ENCODE data around the gene TMEM150B. TPM values are rescaled to one million over a fixed set of nuclear protein-coding genes. Genes with fewer than 3 reads are reported as not detected.
"Not testable (repeated sequence)": the region's sequence is repeated elsewhere in the genome, so short reads cannot be mapped to it uniquely, and the experiment has no call there.

Gene TMEM150B
- total and polyA plus RNA-seq, 12 donors, result 0.38 to 6.5 (median 0.61) TPM; not detected in 4

- Histone ChIP-seq H3K27me3 (no peaks in the 10 kb centered on the region), H3K27ac (peak overlapping the region; percentile 21 to 93 (median 87)), H3K4me1 (peaks cover 7 to 24% (median 19%) of the 10 kb centered on the region in 9 donors), H3K4me3 (peak overlapping the region; percentile 33 to 92 (median 72)), H3K36me3 (peaks cover 0 to 26% (median 7%) of the 10 kb centered on the region in 9 donors), H3K9me3 (no peaks in the 10 kb centered on the region)
- TF ChIP-seq, protein P1, sequence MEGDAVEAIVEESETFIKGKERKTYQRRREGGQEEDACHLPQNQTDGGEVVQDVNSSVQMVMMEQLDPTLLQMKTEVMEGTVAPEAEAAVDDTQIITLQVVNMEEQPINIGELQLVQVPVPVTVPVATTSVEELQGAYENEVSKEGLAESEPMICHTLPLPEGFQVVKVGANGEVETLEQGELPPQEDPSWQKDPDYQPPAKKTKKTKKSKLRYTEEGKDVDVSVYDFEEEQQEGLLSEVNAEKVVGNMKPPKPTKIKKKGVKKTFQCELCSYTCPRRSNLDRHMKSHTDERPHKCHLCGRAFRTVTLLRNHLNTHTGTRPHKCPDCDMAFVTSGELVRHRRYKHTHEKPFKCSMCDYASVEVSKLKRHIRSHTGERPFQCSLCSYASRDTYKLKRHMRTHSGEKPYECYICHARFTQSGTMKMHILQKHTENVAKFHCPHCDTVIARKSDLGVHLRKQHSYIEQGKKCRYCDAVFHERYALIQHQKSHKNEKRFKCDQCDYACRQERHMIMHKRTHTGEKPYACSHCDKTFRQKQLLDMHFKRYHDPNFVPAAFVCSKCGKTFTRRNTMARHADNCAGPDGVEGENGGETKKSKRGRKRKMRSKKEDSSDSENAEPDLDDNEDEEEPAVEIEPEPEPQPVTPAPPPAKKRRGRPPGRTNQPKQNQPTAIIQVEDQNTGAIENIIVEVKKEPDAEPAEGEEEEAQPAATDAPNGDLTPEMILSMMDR (IDR thresholded peaks at IDR 0.05), result no peak
- intact Hi-C loops (cut with DNase I), result loop anchor here in 4 of 10 donors (1.0 to 5.0 kb wide), 4 partner anchors 38 to 45 kb away; partner anchors contain the start of genes RPL28 (in 3 of the 4) and TMEM238 (in 1 of the 4)
- 3 to 5% methylated on average over 17 to 44 of the region's 44 CpGs for WGBS, 2 donors
- ATAC-seq (peak in 2 of 8 donors; percentile 0 to 1), DNase-seq (no peak)
Observed at GRCh38 chr19:55339889-55340783, 15.0 kb upstream of the TMEM150B start.

DNA sequence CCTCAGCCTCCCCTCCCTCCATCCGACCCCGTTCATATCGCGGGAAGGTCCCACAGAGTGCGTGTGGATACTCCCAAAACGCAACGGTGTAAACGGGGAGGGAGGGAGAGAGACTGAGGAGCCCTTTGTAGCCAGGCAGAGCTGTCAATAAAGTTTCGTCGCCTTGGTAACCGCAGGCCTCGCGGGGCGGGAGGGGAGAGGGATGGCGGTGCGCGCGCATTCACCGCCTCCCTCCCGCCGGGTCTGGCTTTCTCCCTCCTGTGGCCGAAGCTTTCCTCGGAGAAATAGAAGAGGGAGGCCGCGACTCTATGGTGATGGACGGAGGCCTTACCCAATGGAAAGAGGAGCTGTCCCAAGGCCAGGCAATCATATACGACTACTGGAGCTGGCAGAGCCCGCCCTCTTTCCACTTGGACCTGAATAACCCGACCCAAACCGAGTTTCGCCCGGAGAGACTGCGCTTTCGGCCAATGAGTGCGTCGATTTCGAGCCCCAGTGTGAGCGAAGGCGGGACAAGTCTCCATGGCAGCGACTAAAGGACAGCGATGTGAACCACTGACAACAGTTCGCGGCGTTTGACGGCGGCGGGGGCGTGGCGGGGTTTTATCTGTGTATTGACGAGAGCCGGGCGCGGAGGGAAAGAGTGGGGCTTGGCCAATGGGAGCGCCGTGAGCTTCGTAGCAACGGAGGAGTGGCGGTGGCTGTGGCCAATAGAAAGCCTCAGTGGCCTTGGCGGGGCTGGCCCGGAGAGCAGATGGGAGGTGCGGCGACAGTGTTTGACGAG lies 14.2 kb upstream of the TMEM150B start, which contains the start of gene KMT5C:
TSS of gene KMT5C (plus strand) at position 772 of the 784 bp plus-strand sequence. CDS start 2,061 bp downstream, outside the sequence.
- H3K27ac ChIP-seq, result peak within 1 kb of the TSS; percentile 65 to 95 (median 90)
- peaks cover 0 to 24% (median 7%) of the 10 kb centered on the region in 9 donors for H3K36me3 ChIP-seq
- TF ChIP-seq, protein P1 (IDR thresholded peaks at IDR 0.05), result peak in 8 of 9 donors; percentile 26 to 68 (median 50)
- H3K4me3 ChIP-seq, result peak within 1 kb of the TSS; percentile 33 to 92 (median 72)
- DNase-seq, result peak; percentile 100
- WGBS, 2 donors, result 0% methylated on average over 63 of the region's 63 CpGs
- ATAC-seq, result peak; percentile 91 to 97 (median 95)
- no peaks in the 10 kb centered on the region for H3K9me3 ChIP-seq
- peaks cover 0 to 7% (median 0%) of the 10 kb centered on the region in 7 donors for H3K27me3 ChIP-seq
- peaks cover 7 to 24% (median 19%) of the 10 kb centered on the region in 9 donors for H3K4me1 ChIP-seq
- intact Hi-C loops (cut with DNase I), result loop anchor here in 4 of 10 donors (1.0 to 5.0 kb wide), 3 partner anchors 37 to 46 kb away; partner anchors contain the start of genes RPL28 (in 3 of the 4) and TMEM238 (in 1 of the 4)

DNA sequence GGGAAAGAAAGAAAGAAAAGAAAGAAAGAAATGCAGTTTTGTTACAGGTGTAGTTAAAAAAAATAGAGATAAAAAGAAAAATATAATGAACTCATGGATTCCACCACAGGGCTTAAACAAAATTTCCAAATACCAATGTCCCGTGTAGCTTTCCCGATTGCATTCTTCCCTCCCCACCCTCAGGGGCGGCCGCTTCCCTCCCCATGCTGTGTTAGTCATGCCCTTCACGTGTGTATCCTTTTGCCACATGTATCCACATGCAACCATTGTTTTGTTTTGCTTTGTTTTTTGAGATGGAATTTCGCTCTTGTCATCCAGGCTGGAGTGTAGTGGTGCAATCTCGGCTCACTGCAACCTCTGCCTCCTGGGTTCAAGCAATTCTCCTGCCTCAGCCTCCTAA lies 11.0 kb upstream of the TMEM150B start:
- Histone ChIP-seq H3K36me3 (no peaks in the 10 kb centered on the region), H3K27ac (no peak overlapping the region), H3K27me3 (peaks cover 0 to 10% (median 0%) of the 10 kb centered on the region in 7 donors), H3K4me1 (peaks cover 5 to 22% (median 14%) of the 10 kb centered on the region in 9 donors), H3K9me3 (no peaks in the 10 kb centered on the region), H3K4me3 (no peak overlapping the region)
- TF ChIP-seq, protein P1 (IDR thresholded peaks at IDR 0.05), result no peak
- intact Hi-C loops (cut with DNase I), result loop anchor here in 3 of 10 donors (5.0 kb wide), 1 partner anchor 34 kb away; no protein-coding TSS in a partner anchor
- ATAC-seq, result no peak
- no peak for DNase-seq
- WGBS, 2 donors, result 79 to 85% methylated on average over 7 of the region's 7 CpGs

DNA sequence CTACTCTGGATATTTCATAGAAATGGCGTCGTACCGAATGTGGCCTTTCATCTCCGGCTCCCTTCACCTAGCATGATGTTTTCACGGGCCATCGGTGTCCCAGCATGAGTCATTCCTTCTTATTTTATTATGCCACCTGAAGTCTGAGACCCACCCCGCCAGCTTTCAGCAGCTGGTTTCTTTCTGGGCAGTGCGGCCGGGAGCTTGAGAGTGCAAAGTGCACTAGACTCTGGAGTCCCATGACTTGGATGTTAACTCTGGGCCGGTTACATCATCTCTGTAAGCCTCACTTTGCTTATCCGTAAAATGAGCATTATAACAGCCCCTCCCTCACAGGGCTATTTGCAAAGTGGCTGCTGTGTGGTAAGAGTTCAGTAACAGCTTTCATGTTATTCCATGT lies 8.7 kb upstream of the TMEM150B start:
- ATAC-seq (no peak), DNase-seq (no peak)
- TF ChIP-seq, protein P1 (IDR thresholded peaks at IDR 0.05), result no peak
- WGBS, 2 donors, result 82% methylated on average over 11 of the region's 11 CpGs
- Histone ChIP-seq H3K36me3 (no peaks in the 10 kb centered on the region), H3K4me3 (no peak overlapping the region), H3K27ac (no peak overlapping the region), H3K4me1 (peaks cover 3 to 17% (median 5%) of the 10 kb centered on the region in 9 donors), H3K27me3 (peaks cover 0 to 17% (median 0%) of the 10 kb centered on the region in 7 donors), H3K9me3 (no peaks in the 10 kb centered on the region)
- intact Hi-C loops (cut with DNase I), result no loop called here

DNA sequence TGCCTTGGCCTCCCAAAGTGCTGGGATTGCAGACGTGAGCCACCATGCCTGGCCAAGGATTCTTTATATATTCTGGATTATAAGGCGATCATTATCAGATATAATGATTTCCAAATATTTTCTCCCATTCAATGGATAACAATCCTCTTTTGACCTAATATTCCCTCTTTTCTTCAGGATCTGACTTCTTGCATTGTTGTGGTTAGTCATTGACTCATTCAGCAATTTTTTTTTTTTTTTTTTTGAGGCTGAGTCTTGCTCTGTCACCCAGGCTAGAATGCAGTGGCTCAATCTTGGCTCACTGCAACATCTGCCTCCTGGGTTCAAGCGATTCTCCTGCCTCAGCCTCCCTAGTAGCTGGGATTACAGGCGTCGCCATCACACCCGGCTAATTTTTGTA lies 4.7 kb upstream of the TMEM150B start:
- DNase-seq; H3K9me3 ChIP-seq; H3K4me3 ChIP-seq; H3K27ac ChIP-seq; ATAC-seq; intact Hi-C loops (cut with DNase I); H3K36me3 ChIP-seq: not testable (repeated sequence)
- Histone ChIP-seq H3K4me1 (peaks cover 0 to 16% (median 0%) of the 10 kb centered on the region in 9 donors), H3K27me3 (peaks cover 0 to 15% (median 0%) of the 10 kb centered on the region in 7 donors)
- 87 to 89% methylated on average over 6 of the region's 6 CpGs for WGBS, 2 donors

DNA sequence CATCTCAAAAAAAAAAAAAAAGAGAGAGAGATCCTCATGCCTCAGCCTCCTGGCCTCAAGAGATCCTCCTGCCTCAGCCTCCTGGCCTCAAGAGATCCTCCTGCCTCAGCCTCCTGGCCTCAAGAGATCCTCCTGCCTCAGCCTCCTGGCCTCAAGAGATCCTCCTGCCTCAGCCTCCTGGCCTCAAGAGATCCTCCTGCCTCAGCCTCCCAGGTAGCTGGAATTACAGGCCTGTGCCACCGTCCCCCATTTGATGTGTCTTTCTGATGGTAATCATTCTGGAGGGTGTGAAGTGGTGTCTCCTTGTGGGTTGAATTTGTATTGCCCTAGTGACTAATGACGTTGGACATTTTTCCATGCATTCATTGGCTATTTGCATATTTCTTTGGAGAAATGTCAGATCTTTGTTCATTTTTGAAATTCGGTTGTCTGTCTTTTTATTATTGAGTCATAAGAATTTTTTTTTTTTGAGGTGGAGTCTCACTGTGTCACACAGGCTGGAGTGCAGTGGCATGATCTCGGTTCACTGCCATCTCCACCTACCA lies 3.7 kb upstream of the TMEM150B start:
- H3K9me3 ChIP-seq; ATAC-seq; H3K36me3 ChIP-seq; intact Hi-C loops (cut with DNase I); H3K4me3 ChIP-seq; DNase-seq; H3K27ac ChIP-seq: not testable (repeated sequence)
- WGBS, 2 donors, result 73 to 85% methylated on average over 4 of the region's 4 CpGs
- Histone ChIP-seq H3K27me3 (peaks cover 0 to 11% (median 0%) of the 10 kb centered on the region in 7 donors), H3K4me1 (peaks cover 0 to 16% (median 0%) of the 10 kb centered on the region in 9 donors)

All from heart right ventricle (tissue), 16 donors.